Uterus (tissue), 4 donors: Measurements from ENCODE around the gene TAAR8. TPM values are rescaled to one million over a fixed set of nuclear protein-coding genes. Genes with fewer than 3 reads are reported as not detected.

Experiments
- DNase-seq, 2 donors: peaks; one replicate each; pipeline ENCODE4 v3.0.0-alpha.2; 2019 to 2020
- H3K27ac ChIP-seq, 2 donors: fragments of 200-600 bp; sonication (generic); 1 replicate in 1 of 2; 2 replicates in 1 of 2; pipeline ENCODE4 v1.5.1; 2016 to 2018
- H3K27me3 ChIP-seq, 2 donors: fragments of 200-600 bp; sonication (generic); one replicate each; pipeline ENCODE4 v1.5.1; 2018 to 2019; ENCODE audit warnings: control low read depth in 1 of 2
- H3K36me3 ChIP-seq, 2 donors: fragments of 200-600 bp; sonication (generic); one replicate each; pipeline ENCODE4 v1.5.1; 2019; ENCODE audit warnings: control low read depth in 1 of 2
- H3K4me1 ChIP-seq, 2 donors: fragments of 200-600 bp; sonication (generic); one replicate each; pipeline ENCODE4 v1.5.1; 2018 to 2019; ENCODE audit warnings: control low read depth in 1 of 2
- H3K4me3 ChIP-seq, 2 donors: fragments of 200-600 bp; sonication (generic); 1 replicate in 1 of 2; 2 replicates in 1 of 2; pipeline ENCODE4 v1.5.1; 2018 to 2019; ENCODE audit warnings: mild to moderate bottlenecking in 1 of 2
- H3K9me3 ChIP-seq, 2 donors: fragments of 200-600 bp; sonication (generic); one replicate each; pipeline ENCODE4 v1.5.1; 2019; ENCODE audit warnings: control low read depth in 1 of 2
- CTCF ChIP-seq, 4 experiments: fragments of 200-600 bp in 2 of 4; fragments of 450-650 bp in 2 of 4; sonication (generic) in 2 of 4; IDR thresholded peaks; one replicate each; pipeline ENCODE4 v1.5.1; 2016 to 2019; ENCODE audit warnings: antibody characterized with exemption in 4 of 4, mild to moderate bottlenecking in 2 of 4, moderate library complexity in 1 of 4
- POLR2A ChIP-seq, 2 donors: fragments of 450-650 bp; IDR thresholded peaks; one replicate each; pipeline ENCODE4 v1.6.1; 2016; ENCODE audit warnings: antibody characterized with exemption in 2 of 2, mild to moderate bottlenecking in 1 of 2, moderate library complexity in 1 of 2
- intact Hi-C: fragments of 100-400 bp; cut with DNase I; formaldehyde crosslinking; loops from one replicate; pipeline ENCODE4 v1.15.1; 2023; ENCODE audit warnings: low total_unique reads
- total RNA-seq, 4 donors: library from RNA; depleted of rRNA in 3 of 4; stranded (reverse); fragments of >200 nt in 3 of 4; gene quantifications; one replicate each; pipeline versions ENCODE4 v1.1.0 to v1.2.4, GENCODE V29; 2014 to 2023
- donor health status: DM: yes; HTN: yes; CAD: no.

Gene TAAR8
- total RNA-seq, 4 donors from 2014 or later = 0.28 TPM; not detected in 3

- TF ChIP-seq POLR2A (IDR thresholded peaks at IDR 0.05) (no peak), CTCF (IDR thresholded peaks at IDR 0.05) (no peak)
- H3K4me3 ChIP-seq = peak overlapping the region in 1 of 2 donors; percentile 72
- intact Hi-C loops = no loop called here
- H3K27ac ChIP-seq = peak overlapping the region; percentile 75 to 80
- no peaks in the 10 kb centered on the region for H3K9me3 ChIP-seq
- H3K4me1 ChIP-seq = no peaks in the 10 kb centered on the region
- no peak for DNase-seq
- no peaks in the 10 kb centered on the region for H3K36me3 ChIP-seq
- H3K27me3 ChIP-seq = no peaks in the 10 kb centered on the region
Measured at GRCh38 chr6:132513831-132514545, 38.5 kb upstream of the TAAR8 start.

- no peak for DNase-seq
- H3K27me3 ChIP-seq = no peaks in the 10 kb centered on the region
- TF ChIP-seq POLR2A (IDR thresholded peaks at IDR 0.05) (no peak), CTCF (IDR thresholded peaks at IDR 0.05) (no peak)
- H3K4me1 ChIP-seq = no peaks in the 10 kb centered on the region
- H3K27ac ChIP-seq = no peak overlapping the region
- intact Hi-C loops = no loop called here
- H3K4me3 ChIP-seq = no peak overlapping the region
- no peaks in the 10 kb centered on the region for H3K9me3 ChIP-seq
- H3K36me3 ChIP-seq = no peaks in the 10 kb centered on the region
Measured at GRCh38 chr6:132515386-132515785, 37.1 kb upstream of the TAAR8 start.

GRCh38 chr6:132520953-132521352 is 31.5 kb upstream of the TAAR8 start:
- DNase-seq = no peak
- no peaks in the 10 kb centered on the region for H3K4me1 ChIP-seq
- no peak overlapping the region for H3K4me3 ChIP-seq
- no peak overlapping the region for H3K27ac ChIP-seq
- no peaks in the 10 kb centered on the region for H3K9me3 ChIP-seq
- TF ChIP-seq POLR2A (IDR thresholded peaks at IDR 0.05) (no peak), CTCF (IDR thresholded peaks at IDR 0.05) (no peak)
- intact Hi-C loops = no loop called here
- no peaks in the 10 kb centered on the region for H3K36me3 ChIP-seq
- H3K27me3 ChIP-seq = no peaks in the 10 kb centered on the region

- H3K27ac ChIP-seq = no peak overlapping the region
- DNase-seq = no peak
- H3K4me3 ChIP-seq = no peak overlapping the region
- intact Hi-C loops = no loop called here
- H3K4me1 ChIP-seq = no peaks in the 10 kb centered on the region
- H3K9me3 ChIP-seq = no peaks in the 10 kb centered on the region
- no peaks in the 10 kb centered on the region for H3K27me3 ChIP-seq
- H3K36me3 ChIP-seq = no peaks in the 10 kb centered on the region
- no peak for TF ChIP-seq POLR2A (IDR thresholded peaks at IDR 0.05)
- TF ChIP-seq CTCF (IDR thresholded peaks at IDR 0.05) = no peak
Measured at GRCh38 chr6:132524646-132525045, 27.8 kb upstream of the TAAR8 start.

- intact Hi-C loops = no loop called here
- Histone ChIP-seq H3K9me3 (no peaks in the 10 kb centered on the region), H3K27ac (no peak overlapping the region), H3K27me3 (no peaks in the 10 kb centered on the region), H3K36me3 (no peaks in the 10 kb centered on the region), H3K4me3 (no peak overlapping the region), H3K4me1 (no peaks in the 10 kb centered on the region)
- TF ChIP-seq POLR2A (IDR thresholded peaks at IDR 0.05) (no peak), CTCF (IDR thresholded peaks at IDR 0.05) (no peak)
- no peak for DNase-seq
Measured at GRCh38 chr6:132525866-132526265, 26.6 kb upstream of the TAAR8 start.
